Tibial nerve (tissue), 4 donors: ENCODE results near the gene RNF44.

ENCODE experiments used
- EP300 ChIP-seq, 2 donors: sonication (generic); formaldehyde crosslinking; IDR thresholded peaks; one replicate each; pipeline ENCODE4 v1.6.1; 2017; ENCODE audit warnings: antibody characterized with exemption in 2 of 2, mild to moderate bottlenecking in 1 of 2
- POLR2A ChIP-seq, 2 donors: fragments of 450-650 bp; IDR thresholded peaks; one replicate each; pipeline ENCODE4 v1.6.1; 2017; ENCODE audit warnings: antibody characterized with exemption in 2 of 2, mild to moderate bottlenecking in 2 of 2, moderate library complexity in 2 of 2
- TF ChIP-seq, protein P1 (sequence below), 5 experiments: fragments of 200-600 bp in 3 of 5; fragments of 450-650 bp in 2 of 5; sonication (generic) in 3 of 5; IDR thresholded peaks; one replicate each; pipeline ENCODE4 v1.5.1; 2016 to 2019; ENCODE audit warnings: antibody characterized with exemption in 5 of 5, mild to moderate bottlenecking in 3 of 5, moderate library complexity in 2 of 5

DNA sequence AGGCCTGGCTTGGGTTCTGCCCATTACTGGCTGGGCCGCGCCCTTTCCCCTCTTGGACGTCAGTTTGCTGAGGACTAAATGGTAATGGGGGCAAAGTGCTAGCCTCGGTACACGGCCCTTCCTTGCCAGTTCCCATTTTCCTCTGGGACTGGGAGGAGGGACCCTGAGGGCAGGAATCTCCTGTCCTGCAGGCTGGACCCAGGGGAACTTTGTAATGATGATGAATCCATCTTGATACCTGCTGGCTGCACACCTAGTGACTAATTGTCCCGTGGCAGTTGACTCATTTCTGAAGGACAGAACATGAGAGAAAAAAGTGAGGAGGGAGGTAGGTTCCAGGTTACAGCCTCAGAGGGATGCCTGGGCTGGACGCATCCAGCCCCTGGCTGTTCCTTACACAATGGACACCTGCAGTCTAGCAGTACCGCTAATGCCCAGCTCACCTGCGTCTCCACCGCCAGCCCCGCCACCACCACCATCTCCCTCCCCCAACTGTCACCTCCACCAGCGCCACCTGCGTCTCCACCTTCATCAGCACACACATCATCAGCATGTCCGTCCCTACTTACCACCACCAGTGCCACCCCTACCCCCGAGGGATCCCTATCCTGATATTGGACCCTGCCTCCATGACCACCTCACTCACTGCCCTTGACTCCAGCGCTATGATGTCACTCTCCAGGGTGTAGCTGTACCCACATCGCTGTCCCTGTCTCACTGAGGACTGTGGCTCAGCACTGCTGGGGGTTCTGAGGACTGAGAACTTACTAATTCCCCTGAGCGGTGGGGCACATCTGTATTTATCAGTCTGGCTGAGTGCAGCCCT lies 16.3 kb upstream of the RNF44 start:
- TF ChIP-seq, protein P1, sequence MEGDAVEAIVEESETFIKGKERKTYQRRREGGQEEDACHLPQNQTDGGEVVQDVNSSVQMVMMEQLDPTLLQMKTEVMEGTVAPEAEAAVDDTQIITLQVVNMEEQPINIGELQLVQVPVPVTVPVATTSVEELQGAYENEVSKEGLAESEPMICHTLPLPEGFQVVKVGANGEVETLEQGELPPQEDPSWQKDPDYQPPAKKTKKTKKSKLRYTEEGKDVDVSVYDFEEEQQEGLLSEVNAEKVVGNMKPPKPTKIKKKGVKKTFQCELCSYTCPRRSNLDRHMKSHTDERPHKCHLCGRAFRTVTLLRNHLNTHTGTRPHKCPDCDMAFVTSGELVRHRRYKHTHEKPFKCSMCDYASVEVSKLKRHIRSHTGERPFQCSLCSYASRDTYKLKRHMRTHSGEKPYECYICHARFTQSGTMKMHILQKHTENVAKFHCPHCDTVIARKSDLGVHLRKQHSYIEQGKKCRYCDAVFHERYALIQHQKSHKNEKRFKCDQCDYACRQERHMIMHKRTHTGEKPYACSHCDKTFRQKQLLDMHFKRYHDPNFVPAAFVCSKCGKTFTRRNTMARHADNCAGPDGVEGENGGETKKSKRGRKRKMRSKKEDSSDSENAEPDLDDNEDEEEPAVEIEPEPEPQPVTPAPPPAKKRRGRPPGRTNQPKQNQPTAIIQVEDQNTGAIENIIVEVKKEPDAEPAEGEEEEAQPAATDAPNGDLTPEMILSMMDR (IDR thresholded peaks at IDR 0.05) = no peak
- TF ChIP-seq EP300 (IDR thresholded peaks at IDR 0.05) (no peak), POLR2A (IDR thresholded peaks at IDR 0.05) (no peak)
